ENCODE data around the gene SLCO2B1. TPM values are rescaled to one million over a fixed set of nuclear protein-coding genes. Genes with fewer than 3 reads are reported as not detected.

Gene SLCO2B1
- total RNA-seq, 1 donor from 2014 or later: 81.1 TPM

DNA sequence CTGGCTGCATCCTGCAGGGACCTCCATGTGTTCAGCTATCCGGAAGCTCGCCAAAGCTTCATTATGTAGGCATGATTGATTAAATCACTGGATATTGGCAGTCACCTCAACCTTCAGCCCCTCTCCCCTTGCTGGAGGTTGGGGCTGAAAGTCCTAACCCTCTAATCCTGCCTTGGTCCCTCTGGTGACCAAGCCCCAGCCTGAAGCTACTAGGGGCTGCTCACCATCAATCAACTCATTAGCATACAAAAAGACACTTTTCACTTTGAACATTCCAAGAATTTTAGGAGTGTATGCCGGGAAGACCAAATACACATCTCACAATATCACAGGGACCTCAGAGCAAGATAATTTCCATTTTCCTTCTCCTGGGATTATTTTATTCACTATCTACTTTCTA is 50.9 kb downstream of the SLCO2B1 start:
- ATAC-seq: no peak
- no peak for DNase-seq (ENCODE audit: low spot score)
- intact Hi-C loops (cut with DNase I): no loop called here

DNA sequence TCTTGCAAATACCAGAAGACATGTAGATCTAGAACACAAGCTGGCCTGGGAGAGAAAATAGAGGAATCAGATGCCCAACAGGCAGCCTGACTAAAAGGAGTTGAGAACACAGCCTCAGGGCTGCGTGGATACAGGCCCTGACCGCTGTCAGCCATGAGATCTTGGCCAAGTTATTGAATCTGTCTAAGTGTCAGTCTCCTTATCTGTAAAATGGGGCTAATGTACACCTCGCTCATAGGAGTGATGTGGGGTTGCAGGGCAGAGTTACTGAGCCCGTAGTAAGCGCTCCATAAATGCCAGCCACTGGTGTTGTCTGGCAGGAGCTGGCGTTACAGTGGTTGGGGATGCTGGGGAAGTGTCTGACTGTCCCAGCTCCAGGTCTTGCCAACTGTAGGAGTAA is 51.3 kb downstream of the SLCO2B1 start:
- intact Hi-C loops (cut with DNase I): no loop called here
- no peak for ATAC-seq
- DNase-seq (ENCODE audit: low spot score): no peak

DNA sequence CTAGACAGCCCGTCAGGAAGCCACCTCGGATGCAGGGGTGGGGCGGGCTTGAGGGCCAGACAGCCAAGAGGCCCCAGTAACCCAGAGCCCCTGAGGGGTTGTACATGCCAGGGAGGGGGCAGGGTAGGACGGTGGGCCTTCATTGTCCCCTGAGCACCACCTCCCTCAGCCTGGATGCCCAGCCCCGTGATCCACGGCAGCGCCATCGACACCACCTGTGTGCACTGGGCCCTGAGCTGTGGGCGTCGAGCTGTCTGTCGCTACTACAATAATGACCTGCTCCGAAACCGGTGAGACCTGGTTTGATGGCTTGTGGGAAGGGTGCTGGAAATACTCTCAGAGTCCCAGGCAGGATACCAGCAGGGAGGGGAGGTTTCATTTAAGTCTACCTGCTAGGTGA is 52.2 kb downstream of the SLCO2B1 start:
- no peak for ATAC-seq
- no peak for DNase-seq (ENCODE audit: low spot score)
- intact Hi-C loops (cut with DNase I): no loop called here

DNA sequence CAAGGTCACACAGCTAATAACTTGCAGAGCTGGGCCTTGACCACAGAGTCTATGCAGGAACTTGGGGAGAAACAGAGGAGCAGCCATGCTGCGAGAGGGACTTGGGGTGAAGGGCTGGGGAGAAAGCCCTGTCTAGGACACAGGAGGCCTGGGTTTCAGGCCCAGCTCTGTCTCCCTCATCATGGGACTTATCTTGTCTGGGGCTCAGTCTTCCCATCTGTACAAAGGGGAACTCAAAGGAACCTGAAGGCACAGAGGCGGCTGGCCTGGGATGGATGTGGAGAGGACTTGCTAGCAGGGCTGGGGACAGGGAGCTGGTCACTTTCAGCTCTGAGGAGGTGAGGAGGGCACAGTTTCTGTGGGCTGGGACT is 52.7 kb downstream of the SLCO2B1 start:
- ATAC-seq (no peak), DNase-seq (ENCODE audit: low spot score) (no peak)
- intact Hi-C loops (cut with DNase I): no loop called here

DNA sequence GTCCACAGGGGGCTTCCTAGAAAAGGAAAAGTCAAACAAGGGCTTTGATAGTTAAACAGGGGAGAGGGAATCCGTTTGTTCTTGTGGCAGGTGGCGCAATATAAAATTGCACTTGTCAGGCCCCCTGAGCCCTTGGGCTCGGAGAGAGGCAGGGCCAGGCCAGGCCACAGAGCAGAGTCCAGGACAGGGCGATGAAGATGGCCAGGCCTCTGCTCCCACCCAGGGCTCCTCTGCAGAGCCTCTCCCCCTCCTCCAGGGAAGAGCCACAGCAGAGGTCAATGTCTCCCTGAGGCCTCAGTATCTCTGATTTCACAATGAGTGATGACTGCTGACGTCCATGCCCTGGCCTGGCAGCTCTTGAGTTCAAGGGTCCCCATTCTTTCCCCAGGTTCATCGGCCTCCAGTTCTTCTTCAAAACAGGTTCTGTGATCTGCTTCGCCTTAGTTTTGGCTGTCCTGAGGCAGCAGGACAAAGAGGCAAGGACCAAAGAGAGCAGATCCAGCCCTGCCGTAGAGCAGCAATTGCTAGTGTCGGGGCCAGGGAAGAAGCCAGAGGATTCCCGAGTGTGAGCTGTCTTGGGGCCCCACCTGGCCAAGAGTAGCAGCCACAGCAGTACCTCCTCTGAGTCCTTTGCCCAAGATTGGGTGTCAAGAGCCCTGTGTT is 53.2 kb downstream of the SLCO2B1 start:
- ATAC-seq (peak; percentile 48), DNase-seq (ENCODE audit: low spot score) (no peak)
- intact Hi-C loops (cut with DNase I): no loop called here

DNA sequence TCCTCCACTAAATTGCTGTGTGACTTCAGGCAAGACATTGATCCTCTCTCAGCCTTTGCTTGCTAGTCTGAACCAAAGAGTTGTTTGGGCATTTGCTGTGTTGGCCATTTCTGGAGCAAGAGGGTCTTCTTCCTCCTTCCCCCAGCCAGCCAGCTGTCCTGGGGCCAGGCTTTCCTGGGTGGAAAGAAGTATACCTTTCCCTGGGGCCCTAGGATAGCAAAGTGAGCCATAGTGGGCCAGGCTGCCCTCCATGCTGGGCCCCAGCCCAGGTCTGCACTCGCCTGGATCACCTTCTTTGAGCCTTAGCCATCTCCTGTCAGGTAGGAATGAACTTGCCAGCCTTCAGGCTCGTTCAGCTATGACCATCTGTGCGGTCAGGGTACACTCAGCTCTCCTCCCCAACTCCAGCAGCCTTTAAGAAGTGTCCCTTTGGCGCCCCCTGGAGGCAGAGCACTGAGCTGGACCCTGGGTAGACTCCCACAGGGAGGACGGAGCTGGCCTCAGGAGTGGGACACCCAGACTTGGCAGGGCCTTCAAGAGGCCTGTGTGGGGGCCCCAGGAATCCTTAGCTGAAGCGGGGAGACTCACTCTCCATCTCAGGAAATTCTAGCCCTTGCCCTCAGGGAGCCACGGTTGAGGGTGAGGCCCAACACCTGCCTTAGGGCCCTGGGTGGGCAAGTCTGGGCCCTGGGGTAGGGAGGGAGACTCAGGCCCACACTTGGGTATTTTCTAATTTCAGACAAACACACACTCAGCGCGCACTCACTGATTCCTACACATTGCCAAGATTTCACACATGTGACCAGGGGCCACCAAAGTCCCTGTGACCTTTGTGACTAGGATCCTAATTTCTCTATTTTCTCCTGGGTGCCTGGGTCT is 54.0 kb downstream of the SLCO2B1 start:
- ATAC-seq (peak; percentile 96), DNase-seq (ENCODE audit: low spot score) (peak; percentile 93)
- intact Hi-C loops (cut with DNase I): loop anchor here (5.0 kb wide), 1 partner anchor 63 kb away; no protein-coding TSS in a partner anchor

DNA sequence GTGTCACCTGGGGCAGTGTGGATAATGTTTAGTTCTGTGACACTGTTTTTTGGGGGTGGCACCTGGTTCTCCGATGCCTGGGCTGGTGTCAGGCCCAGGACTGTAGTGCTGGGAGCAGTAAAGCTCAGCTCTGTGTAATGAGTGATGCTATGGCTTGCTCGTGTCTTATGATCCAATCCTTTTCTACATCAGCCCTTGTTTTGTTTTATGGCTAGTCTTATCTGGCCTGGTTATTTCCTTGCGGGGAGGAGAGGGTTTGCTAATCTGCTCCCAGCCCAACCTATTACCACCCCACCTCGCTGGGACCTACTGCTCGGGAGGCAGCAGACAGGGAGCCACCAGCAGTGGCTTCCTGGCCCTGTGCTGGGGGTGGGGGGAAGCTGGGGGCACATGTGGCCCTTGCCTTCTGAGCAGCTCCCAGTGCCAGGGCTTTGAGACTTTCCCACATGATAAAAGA is 54.7 kb downstream of the SLCO2B1 start:
- DNase-seq (ENCODE audit: low spot score) (no peak), ATAC-seq (no peak)
- intact Hi-C loops (cut with DNase I): loop anchor here (5.0 kb wide), 1 partner anchor 63 kb away; no protein-coding TSS in a partner anchor

DNA sequence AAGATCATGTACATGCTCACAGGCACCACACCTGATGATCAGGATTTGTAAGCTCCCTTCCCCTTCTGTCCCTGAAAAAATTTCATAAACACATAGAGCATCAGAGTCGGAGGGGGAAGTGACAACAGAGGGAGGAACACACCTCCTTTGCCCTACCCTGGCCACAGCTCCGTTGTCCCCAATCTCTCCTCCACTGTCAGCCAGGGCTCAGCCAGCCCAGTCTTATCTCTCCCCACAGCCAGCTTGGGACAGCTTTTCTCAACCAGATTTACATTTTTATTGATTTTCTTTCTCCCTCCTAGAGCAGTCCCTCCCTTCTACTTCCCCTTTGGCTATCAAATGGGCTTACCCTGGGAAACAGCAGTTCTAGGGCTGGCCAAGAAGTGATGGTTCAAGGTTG is 57.5 kb downstream of the SLCO2B1 start:
- ATAC-seq (no peak), DNase-seq (ENCODE audit: low spot score) (no peak)
- intact Hi-C loops (cut with DNase I): loop anchor here (5.0 kb wide), 1 partner anchor 66 kb away; no protein-coding TSS in a partner anchor

DNA sequence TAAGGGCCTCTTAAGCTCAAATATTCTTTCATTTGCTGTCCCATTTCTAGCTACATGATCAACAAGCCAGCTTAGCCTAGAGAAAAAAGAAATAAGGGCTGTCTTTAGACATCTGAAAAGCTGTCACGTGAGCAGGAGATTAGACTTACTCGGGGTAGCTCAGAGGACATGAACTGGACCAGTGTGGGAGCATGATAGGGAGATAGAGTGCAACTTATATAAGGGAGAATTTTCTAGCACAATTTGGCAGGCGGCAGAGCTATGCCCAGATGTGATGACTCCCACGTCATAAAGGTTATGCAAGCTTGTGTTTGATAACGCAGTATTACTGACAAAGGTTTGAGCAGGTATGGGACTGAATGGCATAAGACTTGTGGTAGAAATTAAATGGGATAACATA is 61.5 kb downstream of the SLCO2B1 start:
- ATAC-seq (no peak), DNase-seq (ENCODE audit: low spot score) (no peak)
- intact Hi-C loops (cut with DNase I): no loop called here

DNA sequence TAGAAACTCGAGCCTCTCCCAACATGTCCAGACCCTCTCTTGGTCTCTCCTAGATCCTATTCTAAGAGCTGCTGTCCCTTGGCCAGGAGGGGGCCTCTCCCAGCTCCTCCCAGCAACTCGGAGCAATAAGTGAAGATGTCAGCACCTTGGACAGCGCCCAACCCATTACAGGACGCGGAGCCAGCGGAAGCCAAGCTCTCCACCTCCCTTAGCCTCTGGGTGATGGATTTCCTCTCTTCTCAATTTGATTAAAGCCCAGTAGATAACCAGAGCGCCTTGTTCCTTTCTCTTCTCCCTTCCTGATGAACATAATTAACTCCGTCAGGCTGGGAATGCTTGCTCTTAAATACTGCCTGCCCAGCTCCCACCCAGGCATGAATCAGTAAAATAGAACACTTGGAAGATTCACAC is 63.5 kb downstream of the SLCO2B1 start:
- intact Hi-C loops (cut with DNase I): no loop called here
- peak; percentile 64 for ATAC-seq
- peak; percentile 86 for DNase-seq (ENCODE audit: low spot score)

DNA sequence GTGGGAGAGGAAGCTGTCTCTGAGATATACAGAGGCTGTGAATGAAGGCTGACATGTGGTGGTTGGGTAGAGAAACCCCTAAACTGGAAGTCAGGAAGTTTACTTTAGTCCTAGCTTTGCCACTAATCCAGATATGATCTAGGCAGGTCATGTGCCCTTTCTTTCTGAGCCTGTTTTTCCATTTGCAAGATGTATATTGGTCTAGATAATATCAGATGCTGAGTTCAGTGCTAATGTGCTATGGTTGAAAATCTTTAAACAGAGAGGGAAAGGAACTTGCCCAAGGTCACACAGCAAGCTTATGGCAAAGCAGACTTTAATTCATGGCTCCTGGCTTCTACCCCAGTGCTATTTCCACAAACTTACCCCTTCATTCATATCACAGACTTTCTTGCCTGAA is 63.9 kb downstream of the SLCO2B1 start:
- DNase-seq (ENCODE audit: low spot score) (no peak), ATAC-seq (no peak)
- intact Hi-C loops (cut with DNase I): no loop called here

DNA sequence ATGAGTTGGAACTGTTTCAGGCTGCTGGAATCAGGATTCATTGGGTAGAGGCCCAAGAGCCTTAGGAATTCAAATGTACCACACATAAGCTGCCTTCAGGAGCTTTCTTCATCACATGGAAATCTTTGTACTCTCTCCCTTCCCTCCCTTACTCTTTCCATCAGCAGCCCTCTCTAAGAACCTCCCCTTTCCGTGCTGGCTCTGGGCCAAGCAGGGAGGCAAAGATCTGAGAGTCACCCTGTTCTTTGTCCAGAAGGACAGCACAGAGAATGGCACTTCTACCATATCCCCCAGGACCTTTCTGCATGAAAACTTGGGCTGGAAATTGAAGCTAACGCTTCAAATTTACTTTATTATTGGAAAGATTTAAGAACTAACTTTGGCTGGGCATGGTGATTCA is 69.0 kb downstream of the SLCO2B1 start:
- DNase-seq (ENCODE audit: low spot score) (no peak), ATAC-seq (no peak)
- intact Hi-C loops (cut with DNase I): no loop called here

DNA sequence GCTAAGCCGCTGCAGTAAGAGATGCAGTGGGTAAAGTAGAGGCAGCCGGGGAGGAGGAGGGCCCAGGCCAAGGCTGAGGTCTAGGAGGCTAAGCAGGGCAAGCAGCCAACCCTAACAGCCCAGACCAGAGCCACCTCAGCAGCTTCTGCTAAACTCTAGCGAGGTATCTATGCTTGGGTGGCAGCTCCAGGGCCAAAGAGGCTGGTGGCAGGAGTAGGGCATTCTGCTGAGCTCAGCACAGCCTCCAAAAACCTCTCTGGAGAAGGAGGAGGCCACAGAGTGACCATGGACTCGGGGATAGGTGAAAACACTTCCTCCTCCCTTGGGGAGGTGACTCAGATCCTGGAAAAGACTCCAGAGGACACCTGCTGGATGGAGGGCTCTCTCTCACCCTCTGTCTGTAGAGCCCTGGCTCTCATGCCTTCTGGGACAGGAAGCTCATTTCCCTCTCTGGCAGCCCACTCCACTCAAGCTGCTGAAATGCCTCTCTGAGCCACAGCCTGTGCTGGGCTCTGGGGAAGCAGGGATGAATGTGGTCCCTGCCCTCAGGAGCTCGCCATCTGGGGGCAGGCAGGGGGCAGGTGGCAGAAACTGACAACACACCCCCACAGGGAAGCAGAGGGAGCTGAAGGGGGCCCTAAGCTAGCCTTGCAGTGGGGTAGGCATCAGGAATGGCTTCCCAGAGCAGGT is 73.2 kb downstream of the SLCO2B1 start:
- DNase-seq (ENCODE audit: low spot score) (no peak), ATAC-seq (no peak)
- intact Hi-C loops (cut with DNase I): no loop called here

DNA sequence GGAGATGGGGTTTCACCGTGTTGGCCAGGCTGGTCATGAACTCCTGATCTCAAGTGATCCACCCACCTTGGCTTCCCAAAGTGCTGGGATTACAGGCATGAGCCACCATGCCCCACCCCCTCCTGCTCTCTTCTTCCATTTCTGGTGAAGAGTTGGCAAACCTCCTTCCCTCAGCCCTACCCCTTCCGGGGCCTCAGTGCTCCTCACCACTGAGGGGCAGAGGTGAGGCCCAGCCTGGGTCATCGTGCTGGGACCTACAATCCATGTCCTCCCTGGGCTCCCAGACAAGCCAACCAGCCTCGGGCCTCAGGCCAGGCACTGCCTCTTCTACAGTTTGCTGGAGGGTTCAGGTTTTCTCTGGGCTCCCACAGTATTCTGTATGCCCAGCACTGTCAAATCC is 74.9 kb downstream of the SLCO2B1 start:
- no peak for DNase-seq (ENCODE audit: low spot score)
- intact Hi-C loops (cut with DNase I): no loop called here
- no peak for ATAC-seq

DNA sequence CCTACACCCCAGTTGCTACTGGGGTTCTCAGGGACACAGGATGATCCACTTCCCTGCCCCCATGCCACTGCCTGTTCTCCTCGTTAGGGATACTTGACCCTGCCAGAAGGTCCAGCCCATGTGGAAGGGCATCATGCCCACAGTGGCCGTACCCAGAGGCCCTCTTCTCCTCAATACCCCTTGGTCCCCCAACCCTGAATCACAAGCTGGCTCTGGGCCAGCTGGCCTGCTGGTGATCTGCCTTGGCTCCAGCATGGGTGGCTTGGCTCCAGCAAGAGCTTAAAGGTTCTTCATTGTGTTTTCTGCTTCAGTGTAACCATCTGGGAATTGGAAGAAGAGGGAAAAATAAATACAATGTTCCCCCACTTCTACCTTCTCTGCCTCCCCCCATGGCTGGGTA is 78.6 kb downstream of the SLCO2B1 start:
- DNase-seq (ENCODE audit: low spot score) (no peak), ATAC-seq (no peak)
- intact Hi-C loops (cut with DNase I): no loop called here

DNA sequence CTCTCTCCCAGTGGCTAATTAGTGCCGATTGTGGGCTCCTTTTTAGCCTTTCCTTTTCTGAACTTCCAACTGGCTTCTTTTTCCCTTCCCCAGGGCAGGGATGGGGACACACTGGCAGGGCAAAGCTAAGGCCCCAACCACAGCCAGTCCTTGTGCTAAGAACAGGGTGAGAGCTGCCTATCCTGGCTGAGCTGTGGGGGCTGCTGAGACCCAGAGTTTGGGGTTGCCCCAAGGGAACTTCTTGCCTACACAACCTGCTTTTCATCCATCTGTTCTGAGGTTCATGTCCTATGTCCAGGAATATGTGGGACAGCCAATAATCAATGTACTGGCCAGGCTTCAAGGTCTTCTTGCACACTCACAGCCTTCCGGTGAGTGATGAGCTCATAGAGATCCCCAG is 79.7 kb downstream of the SLCO2B1 start:
- DNase-seq (ENCODE audit: low spot score) (no peak), ATAC-seq (no peak)
- intact Hi-C loops (cut with DNase I): no loop called here

DNA sequence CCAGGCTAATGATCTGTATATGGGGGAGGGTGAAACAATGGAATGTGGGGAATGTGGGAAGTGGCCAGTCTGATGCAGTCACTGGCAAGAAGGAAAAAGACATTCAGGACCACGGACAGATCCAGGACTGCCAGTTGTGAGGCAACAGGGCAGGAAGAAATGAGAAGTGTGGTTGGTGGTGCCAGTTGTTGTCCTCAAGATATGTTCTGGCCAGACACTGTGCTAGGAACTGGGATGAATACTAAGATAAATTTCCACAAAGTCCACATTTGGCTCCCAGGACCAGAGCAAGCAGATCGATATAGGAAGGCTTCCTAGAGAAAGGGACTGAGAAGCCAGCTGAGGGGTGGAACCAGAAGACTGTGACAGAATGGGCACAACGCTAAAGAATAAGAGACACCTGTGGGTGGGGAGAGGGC is 82.9 kb downstream of the SLCO2B1 start:
- peak; percentile 38 for ATAC-seq
- intact Hi-C loops (cut with DNase I): no loop called here
- no peak for DNase-seq (ENCODE audit: low spot score)

DNA sequence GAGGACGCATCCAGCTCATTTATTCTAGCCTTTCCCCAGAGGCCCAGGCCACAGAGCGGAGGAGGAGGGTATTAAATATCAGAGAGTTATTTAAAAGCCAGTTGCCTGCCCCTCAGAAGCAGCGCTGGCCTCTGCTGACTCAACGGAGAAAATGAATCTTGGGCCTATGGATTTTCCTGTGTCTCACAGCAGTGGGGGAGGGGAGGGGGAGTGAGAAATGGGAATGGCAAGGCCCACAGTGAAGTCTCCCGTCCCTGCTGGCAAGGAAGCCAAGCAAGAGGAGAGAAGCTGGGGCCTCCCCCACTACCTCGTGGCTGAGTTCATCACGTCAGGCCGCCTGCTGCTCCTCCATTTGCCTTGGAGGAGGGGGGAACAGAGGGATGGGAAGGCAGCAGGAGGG is 85.2 kb downstream of the SLCO2B1 start:
- intact Hi-C loops (cut with DNase I): no loop called here
- no peak for ATAC-seq
- no peak for DNase-seq (ENCODE audit: low spot score)

DNA sequence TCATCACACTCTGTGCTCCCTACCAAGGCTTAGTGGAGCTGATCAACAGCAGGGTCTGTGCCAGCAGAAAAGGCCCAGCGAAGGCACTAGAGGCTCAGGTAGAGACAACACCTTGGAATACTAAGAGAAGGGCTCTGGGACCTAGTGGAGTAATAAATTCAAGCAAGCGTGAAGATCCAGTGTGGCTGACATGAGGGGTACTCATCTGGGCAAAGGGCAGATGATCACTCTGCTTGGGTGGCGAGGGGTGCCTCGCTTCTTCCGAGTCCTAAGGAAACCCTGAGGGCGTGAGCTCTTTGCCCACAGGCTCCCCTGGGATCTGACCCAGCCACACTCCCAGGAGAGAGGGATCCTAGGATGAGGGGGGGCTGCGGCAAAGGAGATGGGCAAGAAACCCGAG is 86.1 kb downstream of the SLCO2B1 start:
- intact Hi-C loops (cut with DNase I): no loop called here
- no peak for ATAC-seq
- no peak for DNase-seq (ENCODE audit: low spot score)
